GM18498 (cell line): Measurements from ENCODE around the gene TRPC5OS.
A peak's percentile ranks its signal among the peaks of the same experiment; 100 is the strongest.

Experiments used
- ATAC-seq: cut with Tn5 transposase; IDR thresholded peaks from one replicate; pipeline ENCODE4 v1.9.1; 2021; ENCODE audit warnings: mild to moderate bottlenecking, moderate library complexity; ENCODE audit not compliant: unreplicated experiment

Gene TRPC5OS

DNA sequence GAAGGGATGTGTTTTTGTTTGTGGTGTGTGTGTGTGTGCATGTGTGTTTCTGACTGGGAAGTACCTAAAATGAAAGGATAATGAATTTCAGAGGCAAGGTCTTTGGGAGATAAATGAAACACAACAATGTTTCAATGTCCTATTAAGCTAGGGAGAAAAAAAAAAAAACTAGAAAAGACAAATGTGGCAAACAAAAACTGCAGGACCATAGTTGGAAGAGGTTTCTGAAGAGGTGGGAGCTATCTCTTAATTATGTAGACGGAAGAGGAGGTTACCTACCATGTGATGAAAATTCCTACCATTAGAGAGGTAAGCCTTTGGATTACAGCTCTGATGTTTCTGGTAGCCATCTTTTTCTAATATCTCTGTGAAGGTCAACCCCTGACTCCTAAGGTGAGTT, at the start of gene TRPC5OS:
Gene TRPC5OS, plus strand, starts transcription at position 301 of the 400 bp plus-strand sequence. CDS start 25,669 bp downstream, outside the sequence.
- no peak for ATAC-seq

- no peak for ATAC-seq
Measured at GRCh38 chrX:111829345-111829744, 46.6 kb upstream of the TRPC5OS start.

DNA sequence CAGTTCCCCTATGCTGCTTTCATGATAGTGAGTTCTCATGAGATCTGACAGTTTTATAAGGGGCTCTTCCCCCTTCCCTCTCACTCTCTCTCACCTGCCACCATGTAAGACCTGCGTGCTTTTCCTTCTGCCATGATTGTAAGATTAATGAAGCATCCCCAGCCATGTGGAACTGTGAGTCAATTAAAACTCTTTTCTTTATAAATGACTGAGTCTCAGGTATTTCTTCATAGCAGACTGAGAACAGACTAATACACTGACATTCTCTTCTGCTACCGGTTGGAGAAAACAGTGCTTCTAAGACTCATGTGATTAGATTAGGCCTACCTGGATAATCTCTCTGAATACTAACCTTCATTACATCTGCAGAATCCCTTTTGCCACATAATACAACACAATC, 45.4 kb upstream of the TRPC5OS start:
- ATAC-seq: no peak

- no peak for ATAC-seq
Measured at GRCh38 chrX:111831343-111831742, 44.6 kb upstream of the TRPC5OS start.

DNA sequence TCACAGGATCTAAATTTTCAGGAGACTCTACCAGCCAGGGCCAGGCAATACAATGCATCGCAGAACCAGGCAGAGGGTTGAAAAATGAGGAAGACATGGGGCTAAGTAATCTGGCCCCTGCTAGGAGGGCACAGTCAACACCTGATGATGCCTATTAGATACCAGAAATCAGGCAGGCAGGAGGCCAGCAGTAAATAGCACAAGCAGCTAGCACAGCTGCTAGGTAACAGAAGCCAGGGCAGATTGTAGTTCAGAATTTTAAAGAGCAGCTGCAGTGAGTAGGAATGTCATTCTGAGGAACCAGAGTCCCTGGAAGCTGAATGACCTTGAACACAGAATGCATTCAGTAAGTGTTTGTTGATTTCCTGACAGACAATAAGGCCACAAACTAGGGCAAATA, 38.8 kb upstream of the TRPC5OS start:
- no peak for ATAC-seq

GRCh38 chrX:111847491-111848133, 28.4 kb upstream of the TRPC5OS start:
- no peak for ATAC-seq

- no peak for ATAC-seq
Measured at GRCh38 chrX:111848541-111848940, 27.4 kb upstream of the TRPC5OS start.

DNA sequence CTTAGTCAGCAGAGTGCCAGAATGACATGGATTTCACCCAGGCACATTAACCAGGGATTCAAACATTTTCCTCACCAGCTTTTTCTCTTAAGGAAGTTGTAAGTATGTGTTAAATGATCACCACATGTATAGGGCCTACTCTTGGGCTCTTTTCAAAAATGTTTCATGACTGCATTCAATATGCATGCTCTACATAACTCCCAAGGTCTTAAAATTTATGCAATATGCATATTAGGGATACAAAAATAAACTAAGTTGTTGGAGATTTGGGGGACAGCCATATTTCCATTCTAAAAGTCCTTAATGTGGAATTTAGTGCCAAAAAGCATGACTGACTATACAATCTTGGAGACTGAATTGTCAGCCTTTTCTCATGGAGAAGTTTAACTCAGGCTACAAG, 25.0 kb upstream of the TRPC5OS start:
- no peak for ATAC-seq

GRCh38 chrX:111854556-111855490, 21.2 kb upstream of the TRPC5OS start:
- no peak for ATAC-seq

- ATAC-seq: no peak
Measured at GRCh38 chrX:111857534-111858060, 18.4 kb upstream of the TRPC5OS start.

DNA sequence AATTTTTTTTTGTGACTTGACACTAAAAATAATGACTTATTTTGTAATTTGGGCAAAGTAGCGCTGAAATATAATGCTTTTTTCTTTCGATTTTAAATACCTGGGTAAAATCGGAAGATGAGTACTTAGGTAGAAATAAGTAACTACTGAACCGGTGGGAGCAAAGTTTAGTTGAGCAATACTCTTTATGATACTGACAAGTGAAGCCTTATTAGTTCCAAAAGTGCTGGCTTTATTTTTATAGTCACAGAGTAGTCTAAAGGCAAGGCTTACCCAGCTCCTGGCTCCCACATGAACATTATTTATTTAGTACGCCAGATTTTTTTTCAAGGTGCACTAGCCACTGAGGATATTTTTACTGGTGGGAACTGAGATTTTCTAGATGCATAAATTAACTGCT, 14.4 kb upstream of the TRPC5OS start:
- ATAC-seq: no peak

GRCh38 chrX:111867236-111867635, 8.7 kb upstream of the TRPC5OS start:
- ATAC-seq: no peak

- ATAC-seq: peak; percentile 63
Measured at GRCh38 chrX:111868726-111869638, 7.0 kb upstream of the TRPC5OS start.

DNA sequence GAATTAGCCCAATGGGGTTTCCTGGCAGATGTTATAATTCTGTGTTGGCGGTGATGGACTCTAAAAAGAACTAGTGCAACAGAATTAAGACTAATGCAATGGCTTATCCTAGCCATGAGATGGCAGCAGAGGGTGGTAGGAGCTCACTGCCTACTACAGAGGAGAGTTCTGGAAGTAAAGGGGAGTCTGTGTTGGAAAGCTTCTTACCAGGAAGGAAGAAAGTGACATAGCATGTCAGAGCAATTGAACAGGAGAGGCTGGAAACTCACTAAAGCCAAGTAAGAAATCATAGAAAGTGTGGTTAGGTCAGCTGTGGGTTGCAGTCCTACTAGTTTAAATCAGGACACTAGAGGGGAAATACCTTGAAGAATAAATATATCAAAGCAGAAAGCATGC, 6.3 kb upstream of the TRPC5OS start:
- peak; percentile 91 for ATAC-seq

DNA sequence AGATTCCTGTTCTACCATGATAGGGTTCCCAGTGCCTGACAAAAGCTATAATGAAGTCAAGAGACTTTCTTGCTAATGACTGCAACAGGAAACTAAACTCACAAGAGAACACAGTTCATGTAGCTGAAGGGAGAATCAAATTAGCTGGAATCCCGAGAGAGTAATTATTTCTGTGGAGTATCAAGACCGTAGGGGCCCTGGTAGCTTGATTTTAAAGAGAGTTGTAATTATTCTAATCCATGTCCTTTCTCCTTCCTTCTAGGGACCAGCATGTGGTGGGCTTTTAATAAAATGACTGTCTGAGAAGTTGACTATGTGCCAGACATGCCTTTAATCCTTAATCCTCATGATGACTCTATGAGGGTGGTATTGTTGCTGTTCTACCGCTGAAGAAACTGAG, 1.7 kb upstream of the TRPC5OS start:
- ATAC-seq: no peak

- ATAC-seq: no peak
Measured at GRCh38 chrX:111876646-111877045, 665 bp downstream of the TRPC5OS start.

DNA sequence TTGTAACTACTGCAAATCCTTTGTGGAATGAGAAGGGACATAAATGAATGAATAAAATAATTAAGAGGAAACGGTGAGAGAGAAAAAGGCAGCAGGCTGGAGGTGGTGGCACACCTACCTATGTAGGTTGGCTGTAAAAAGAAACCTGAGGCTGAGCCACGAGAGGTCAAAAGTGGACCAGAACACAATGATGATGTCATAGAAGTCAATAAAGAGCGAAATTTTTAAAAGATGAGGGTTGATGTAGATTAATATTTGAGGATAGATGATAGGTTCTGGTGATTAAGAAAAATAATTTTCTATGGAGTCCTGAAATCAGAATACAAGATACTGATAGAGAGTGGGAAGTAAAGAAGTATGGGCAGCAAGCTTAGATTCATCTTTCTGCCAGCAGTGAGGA, 1.7 kb downstream of the TRPC5OS start:
- no peak for ATAC-seq

DNA sequence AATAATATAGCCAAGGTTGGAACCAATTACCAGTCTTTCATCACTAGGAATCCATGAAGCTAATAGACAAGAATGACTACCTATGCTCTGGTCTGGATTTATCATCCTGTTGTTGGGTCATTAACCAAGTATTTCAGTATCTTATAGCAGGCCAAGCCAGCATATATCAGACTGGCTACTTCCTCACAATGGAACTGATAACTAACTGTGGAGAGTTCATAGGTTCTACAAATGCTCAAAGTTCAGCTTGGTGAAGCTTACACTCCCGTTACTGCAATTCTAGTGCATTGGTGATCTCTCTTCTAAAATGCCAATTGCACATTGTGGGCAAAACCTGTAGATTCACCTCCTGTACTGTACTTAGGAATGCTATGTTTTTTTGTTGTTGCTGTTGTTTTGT, 4.8 kb downstream of the TRPC5OS start:
- no peak for ATAC-seq

DNA sequence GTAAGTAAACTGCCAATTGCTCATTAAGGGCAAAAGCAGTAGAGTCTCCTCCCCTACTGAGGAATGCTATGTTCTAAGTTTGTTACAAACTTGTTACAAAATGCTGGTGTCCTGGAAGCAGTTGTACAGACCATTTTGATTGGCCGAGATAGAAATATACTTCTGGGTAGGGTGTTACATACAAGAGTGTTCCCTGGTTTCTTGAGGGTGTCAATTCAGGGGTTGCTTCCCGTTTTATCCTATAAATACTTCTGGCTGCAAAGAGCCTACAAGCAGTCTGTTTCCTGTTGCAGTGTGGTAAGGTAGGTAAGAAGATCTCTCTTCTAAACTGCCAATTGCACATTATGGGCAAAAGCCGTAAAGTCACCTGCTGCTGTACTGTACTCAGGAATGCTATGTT, 5.7 kb downstream of the TRPC5OS start:
- ATAC-seq: no peak

GRCh38 chrX:111886678-111887077, 10.7 kb downstream of the TRPC5OS start:
- ATAC-seq: no peak

- ATAC-seq: no peak
Measured at GRCh38 chrX:111888600-111888999, 12.6 kb downstream of the TRPC5OS start.
